Lung (tissue), 12 donors: ENCODE results near the gene NOP56. TPM values are rescaled to one million over a fixed set of nuclear protein-coding genes. Genes with fewer than 3 reads are reported as not detected.

Experiments
- ATAC-seq: fragments of 200-7000 bp; cut with Tn5 transposase; one replicate; pipeline ENCODE4 v1.9.1; 2020; ENCODE audit warnings: moderate number of reproducible peaks; ENCODE audit not compliant: insufficient read depth, low FRiP score
- DNase-seq, 3 donors: peaks; one replicate each; pipeline ENCODE4 v3.0.0-alpha.2; 2013 to 2017
- H3K27ac ChIP-seq, 2 donors: one replicate each; pipeline ENCODE4 v1.5.1; 2013; ENCODE audit warnings: mild to moderate bottlenecking in 2 of 2, moderate library complexity in 2 of 2, control low read depth in 1 of 2, inconsistent platforms in 1 of 2, low read depth in 1 of 2, low read length in 1 of 2
- H3K27me3 ChIP-seq, 3 donors: one replicate each; pipeline ENCODE4 v1.5.1; 2013; ENCODE audit warnings: low read length in 2 of 3; ENCODE audit not compliant: control insufficient read depth in 3 of 3, insufficient read depth in 3 of 3
- H3K36me3 ChIP-seq, 4 donors: one replicate each; pipeline ENCODE4 v1.5.1; 2013; ENCODE audit warnings: low read length in 4 of 4, mild to moderate bottlenecking in 1 of 4, moderate library complexity in 1 of 4; ENCODE audit not compliant: control insufficient read depth in 4 of 4, insufficient read depth in 4 of 4
- H3K4me1 ChIP-seq, 5 donors: one replicate each; pipeline ENCODE4 v1.5.1; 2013; ENCODE audit warnings: low read length in 5 of 5, mild to moderate bottlenecking in 2 of 5, moderate library complexity in 1 of 5; ENCODE audit not compliant: control insufficient read depth in 5 of 5, insufficient read depth in 5 of 5
- H3K4me3 ChIP-seq: one replicate; pipeline ENCODE4 v1.5.1; 2013; ENCODE audit warnings: mild to moderate bottlenecking, control low read depth, moderate library complexity
- H3K9ac ChIP-seq, 2 donors: one replicate each; pipeline ENCODE4 v1.5.1; 2013; ENCODE audit warnings: low read length in 2 of 2, control low read depth in 1 of 2; ENCODE audit not compliant: insufficient read depth in 1 of 2
- H3K9me3 ChIP-seq, 4 donors: one replicate each; pipeline ENCODE4 v1.5.1; 2013; ENCODE audit warnings: low read length in 3 of 4, mild to moderate bottlenecking in 1 of 4, moderate library complexity in 1 of 4; ENCODE audit not compliant: control insufficient read depth in 4 of 4, insufficient read depth in 3 of 4
- WGBS, 2 donors: extraction: QIAGEN DNeasy Blood & Tissue Kit; methylation state at CpG; one replicate each; pipeline ENCODE4 v1.1.7; 2013; 5-methylcytosine and 5-hydroxymethylcytosine counted together
- polyA plus RNA-seq, 2 donors: library from polyadenylated mRNA; stranded (reverse); fragments of 200-250 nt; gene quantifications; one replicate each; pipeline ENCODE4 v1.2.1, GENCODE V29; 2013
- total RNA-seq, 2 donors: library from RNA; depleted of rRNA in 1 of 2; stranded (reverse); fragments of >200 nt in 1 of 2; gene quantifications; one replicate each; pipeline ENCODE4 v1.2.1, GENCODE V29; 2014 to 2021
- TF ChIP-seq, protein P1 (sequence below): IDR thresholded peaks from 2 replicates; pipeline ENCODE4 v1.5.1; 2012; ENCODE audit warnings: mild to moderate bottlenecking; ENCODE audit errors: control extremely low read depth, extremely low read depth
- donor health status: control.
- donor health status: control.
- donor health status: Bipolar disorder and iron deficiency.
- donor health status: healthy.
- donor health status: DM: yes; HTN: yes; CAD: no.

Gene NOP56
- total and polyA plus RNA-seq, 4 donors: 73.3 to 138 (median 112) TPM

DNA sequence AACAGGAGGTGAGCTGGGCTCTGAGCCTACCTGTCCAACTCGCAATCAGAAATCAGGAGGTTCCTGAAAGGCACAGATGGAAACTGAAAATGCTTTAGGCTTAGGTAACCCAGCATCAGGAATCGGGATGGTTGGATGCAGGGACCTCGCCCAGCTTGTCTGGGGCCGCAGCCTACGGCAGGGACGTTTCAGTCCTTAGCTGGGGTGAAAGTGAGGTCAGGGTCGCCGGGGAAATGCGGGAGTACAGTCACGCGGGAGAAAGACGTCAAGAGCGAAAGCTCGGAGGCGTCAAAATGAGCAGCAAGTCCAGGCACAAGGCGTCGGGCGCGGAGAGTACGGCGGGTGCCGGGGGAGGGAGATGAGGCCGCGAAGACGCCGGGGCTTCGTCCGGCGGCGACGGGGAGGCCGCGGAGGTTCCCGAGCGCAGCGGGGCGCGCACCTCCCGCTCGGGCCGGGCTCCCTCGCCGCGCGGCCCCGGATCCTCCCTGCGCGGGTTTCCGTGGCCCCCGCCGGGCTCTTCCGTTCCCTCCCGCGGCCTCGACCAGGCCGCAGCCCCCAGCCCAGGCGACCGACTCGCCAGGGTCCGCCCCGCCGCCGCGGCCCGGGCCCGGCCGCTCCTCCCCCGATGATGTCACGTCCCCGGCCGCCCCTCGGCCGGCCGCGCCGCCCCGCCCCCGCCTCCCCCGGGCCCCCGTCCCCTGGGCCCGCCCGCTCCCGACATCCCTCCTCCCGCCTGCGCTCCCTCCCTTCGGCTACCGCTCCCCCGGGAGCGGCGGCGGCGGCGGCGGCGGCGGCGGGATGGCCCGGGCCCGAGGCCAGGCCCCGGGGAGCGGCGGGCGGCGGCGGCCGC, 39.8 kb downstream of the NOP56 start, which contains the start of gene EBF4:
Gene EBF4 (plus strand): TSS at position 745 of the 850 bp plus-strand sequence. CDS start 866 bp downstream, outside the sequence.
- Histone ChIP-seq H3K9ac (peak within 1 kb of the TSS; percentile 12 to 16), H3K27me3 (peaks cover 0 to 43% (median 4%) of the 10 kb centered on the region in 3 donors), H3K4me3 (peak within 1 kb of the TSS; percentile 48), H3K4me1 (peaks cover 0 to 14% (median 2%) of the 10 kb centered on the region in 5 donors), H3K9me3 (no peaks in the 10 kb centered on the region), H3K27ac (peak within 1 kb of the TSS; percentile 61 to 67), H3K36me3 (no peaks in the 10 kb centered on the region)
- 3 to 9% methylated on average over 43 to 106 of the region's 106 CpGs for WGBS, 2 donors
- TF ChIP-seq, protein P1, sequence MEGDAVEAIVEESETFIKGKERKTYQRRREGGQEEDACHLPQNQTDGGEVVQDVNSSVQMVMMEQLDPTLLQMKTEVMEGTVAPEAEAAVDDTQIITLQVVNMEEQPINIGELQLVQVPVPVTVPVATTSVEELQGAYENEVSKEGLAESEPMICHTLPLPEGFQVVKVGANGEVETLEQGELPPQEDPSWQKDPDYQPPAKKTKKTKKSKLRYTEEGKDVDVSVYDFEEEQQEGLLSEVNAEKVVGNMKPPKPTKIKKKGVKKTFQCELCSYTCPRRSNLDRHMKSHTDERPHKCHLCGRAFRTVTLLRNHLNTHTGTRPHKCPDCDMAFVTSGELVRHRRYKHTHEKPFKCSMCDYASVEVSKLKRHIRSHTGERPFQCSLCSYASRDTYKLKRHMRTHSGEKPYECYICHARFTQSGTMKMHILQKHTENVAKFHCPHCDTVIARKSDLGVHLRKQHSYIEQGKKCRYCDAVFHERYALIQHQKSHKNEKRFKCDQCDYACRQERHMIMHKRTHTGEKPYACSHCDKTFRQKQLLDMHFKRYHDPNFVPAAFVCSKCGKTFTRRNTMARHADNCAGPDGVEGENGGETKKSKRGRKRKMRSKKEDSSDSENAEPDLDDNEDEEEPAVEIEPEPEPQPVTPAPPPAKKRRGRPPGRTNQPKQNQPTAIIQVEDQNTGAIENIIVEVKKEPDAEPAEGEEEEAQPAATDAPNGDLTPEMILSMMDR: no peak
- peak; percentile 63 to 80 (median 76) for DNase-seq
- ATAC-seq: no peak

- ATAC-seq (no peak), DNase-seq (no peak)
- no peaks in the 10 kb centered on the region for H3K9me3 ChIP-seq
- H3K27me3 ChIP-seq: peaks cover 0 to 39% (median 4%) of the 10 kb centered on the region in 3 donors
- TF ChIP-seq, protein P1: no peak
- no peak overlapping the region for H3K27ac ChIP-seq
- H3K4me1 ChIP-seq: peaks cover 0 to 19% (median 2%) of the 10 kb centered on the region in 5 donors
- H3K36me3 ChIP-seq: no peaks in the 10 kb centered on the region
- H3K4me3 ChIP-seq: peak overlapping the region; percentile 48
- H3K9ac ChIP-seq: no peak overlapping the region
- WGBS, 2 donors: 0% methylated on average over 9 to 63 of the region's 64 CpGs
Observed at GRCh38 chr20:2692886-2693285, 40.5 kb downstream of the NOP56 start.

DNA sequence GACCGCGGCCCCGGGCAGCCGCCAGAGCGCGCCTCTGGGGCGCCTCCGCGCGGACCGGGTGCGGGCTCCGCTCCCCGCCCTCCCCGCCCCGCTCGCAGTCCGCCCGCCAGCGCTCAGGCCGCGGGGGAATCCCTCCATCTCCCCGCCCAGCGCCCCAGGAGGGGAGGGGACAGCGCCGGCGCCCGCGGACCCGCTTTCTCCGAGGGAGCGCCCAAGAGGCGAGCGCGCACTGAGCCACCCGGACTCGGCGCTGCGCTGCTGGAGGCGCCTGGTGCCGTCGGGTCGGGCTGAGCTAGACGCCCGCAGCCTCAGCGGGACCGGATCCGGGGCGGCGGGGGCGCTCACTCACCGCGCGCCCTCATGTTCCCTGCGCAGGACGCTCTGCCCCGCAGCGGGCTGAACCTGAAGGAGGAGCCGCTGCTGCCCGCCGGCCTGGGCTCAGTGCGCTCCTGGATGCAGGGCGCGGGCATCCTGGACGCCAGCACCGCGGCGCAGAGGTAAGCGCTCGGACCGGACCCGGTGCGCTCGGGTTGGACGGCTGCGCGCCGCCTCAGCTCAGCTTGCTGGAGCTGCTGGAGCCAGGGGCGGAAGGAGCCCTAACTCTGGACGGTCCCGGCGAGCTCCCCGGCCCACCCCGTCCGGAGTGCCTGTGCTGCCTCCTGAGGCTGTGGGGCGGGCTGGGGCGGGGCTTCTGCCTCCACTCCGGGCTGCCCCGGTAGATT, 41.0 kb downstream of the NOP56 start:
- DNase-seq: peak; percentile 61 to 75 (median 67)
- Histone ChIP-seq H3K9ac (no peak overlapping the region), H3K4me1 (peaks cover 0 to 25% (median 2%) of the 10 kb centered on the region in 5 donors), H3K27me3 (peaks cover 0 to 39% (median 4%) of the 10 kb centered on the region in 3 donors), H3K27ac (no peak overlapping the region), H3K36me3 (no peaks in the 10 kb centered on the region), H3K9me3 (no peaks in the 10 kb centered on the region), H3K4me3 (peak overlapping the region; percentile 48)
- no peak for ATAC-seq
- TF ChIP-seq, protein P1: no peak
- 3% methylated on average over 43 to 89 of the region's 89 CpGs for WGBS, 2 donors
